Hepatocyte (in vitro differentiated cells): ENCODE results near the gene PPP4R1. TPM values are rescaled to one million over a fixed set of nuclear protein-coding genes. Genes with fewer than 3 reads are reported as not detected.

Experiments
- DNase-seq: peaks from one replicate; pipeline ENCODE4 v3.0.0-alpha.2; 2016; ENCODE audit warnings: low spot score
- H2AFZ ChIP-seq: fragments of 200-600 bp; sonication (generic); 2 replicates; pipeline ENCODE4 v1.6.0; 2016; ENCODE audit warnings: antibody characterized with exemption, mild to moderate bottlenecking
- H3K27ac ChIP-seq: fragments of 200-600 bp; sonication (generic); 2 replicates; pipeline ENCODE4 v1.5.1; 2016; ENCODE audit warnings: mild to moderate bottlenecking
- H3K27me3 ChIP-seq: fragments of 200-600 bp; sonication (generic); 2 replicates; pipeline ENCODE4 v1.6.1; 2016
- H3K36me3 ChIP-seq: fragments of 200-600 bp; sonication (generic); replicated peaks from 2 replicates; pipeline ENCODE4 v1.5.1; 2016; ENCODE audit warnings: low read depth; ENCODE audit not compliant: insufficient read depth
- H3K4me1 ChIP-seq: fragments of 200-600 bp; sonication (generic); 2 replicates; pipeline ENCODE4 v1.5.1; 2016; ENCODE audit warnings: mild to moderate bottlenecking, moderate library complexity; ENCODE audit not compliant: insufficient read depth
- H3K4me2 ChIP-seq: fragments of 200-600 bp; sonication (generic); 2 replicates; pipeline ENCODE4 v1.6.0; 2016
- H3K4me3 ChIP-seq: fragments of 200-600 bp; sonication (generic); 2 replicates; pipeline ENCODE4 v1.5.1; 2016; ENCODE audit warnings: mild to moderate bottlenecking
- H3K79me2 ChIP-seq: fragments of 200-600 bp; sonication (generic); 2 replicates; pipeline ENCODE4 v1.6.0; 2017; ENCODE audit warnings: mild to moderate bottlenecking
- H3K9me2 ChIP-seq: fragments of 200-600 bp; sonication (generic); replicated peaks from 2 replicates; pipeline ENCODE4 v1.6.0; 2017; ENCODE audit warnings: mild to moderate bottlenecking; ENCODE audit not compliant: insufficient read depth
- H3K9me3 ChIP-seq: fragments of 200-600 bp; sonication (generic); 2 replicates; pipeline ENCODE4 v1.5.1; 2016; ENCODE audit warnings: low read depth, mild to moderate bottlenecking
- H4K20me1 ChIP-seq: fragments of 200-600 bp; sonication (generic); 2 replicates; pipeline ENCODE4 v1.6.0; 2016; ENCODE audit warnings: mild to moderate bottlenecking; ENCODE audit not compliant: insufficient read depth, poor library complexity, severe bottlenecking
- CTCF ChIP-seq: fragments of 200-600 bp; sonication (generic); IDR thresholded peaks from 2 replicates; pipeline ENCODE4 v1.5.1; 2016; ENCODE audit warnings: antibody characterized with exemption, mild to moderate bottlenecking; ENCODE audit not compliant: poor library complexity
- EZH2 ChIP-seq: fragments of 200-600 bp; sonication (generic); IDR thresholded peaks from 2 replicates; pipeline ENCODE4 v1.6.1; 2016; ENCODE audit warnings: antibody characterized with exemption, mild to moderate bottlenecking, borderline replicate concordance
- EZH2phosphoT487 ChIP-seq: fragments of 200-600 bp; sonication (generic); IDR thresholded peaks from one replicate; pipeline ENCODE4 v1.6.1; 2018; ENCODE audit warnings: antibody characterized with exemption, mild to moderate bottlenecking, low read depth, moderate library complexity; ENCODE audit not compliant: unreplicated experiment, severe bottlenecking
- WGBS: methylation state at CpG from one replicate; pipeline ENCODE4 v1.1.6; 2016; ENCODE audit warnings: low lambda C conversion rate; ENCODE audit errors: missing lambda C conversion rate; 5-methylcytosine and 5-hydroxymethylcytosine counted together
- polyA plus RNA-seq: library from polyadenylated mRNA; unstranded; fragments of >200 nt; fragmentation: Nextera tagmentation; extraction: Ambion mirVana; gene quantifications from 2 replicates; pipeline ENCODE4 v1.2.1, GENCODE V29; 2016
- total RNA-seq: library from RNA; depleted of rRNA; stranded (reverse); fragments of >200 nt; gene quantifications from 2 replicates; pipeline ENCODE4 v1.2.3, GENCODE V29; 2014

The PPP4R1 gene
- total and polyA plus RNA-seq, 2 experiments from 2014 or later: 34.5 to 93.6 TPM

- no peak for TF ChIP-seq EZH2phosphoT487
- TF ChIP-seq EZH2: no peak
- no peak for TF ChIP-seq CTCF
- H3K4me1 ChIP-seq: no peaks in the 10 kb centered on the region
- 84% methylated on average over 5 of the region's 5 CpGs for WGBS
These were observed 39.0 kb upstream of the PPP4R1 start for GRCh38 chr18:9653390-9653789.

GRCh38 chr18:9649164-9649540, 34.8 kb upstream of the PPP4R1 start:
- no peaks in the 10 kb centered on the region for H4K20me1 ChIP-seq
- no peak overlapping the region for H3K4me3 ChIP-seq
- WGBS: 95% methylated on average over 3 of the region's 3 CpGs
- no peaks in the 10 kb centered on the region for H3K79me2 ChIP-seq
- no peak overlapping the region for H2AFZ ChIP-seq
- no peak overlapping the region for H3K27ac ChIP-seq
- H3K9me2 ChIP-seq: no peaks in the 10 kb centered on the region
- TF ChIP-seq EZH2: no peak
- no peak for TF ChIP-seq CTCF
- no peak for TF ChIP-seq EZH2phosphoT487
- H3K27me3 ChIP-seq: no peaks in the 10 kb centered on the region
- DNase-seq: no peak
- no peaks in the 10 kb centered on the region for H3K9me3 ChIP-seq
- H3K4me2 ChIP-seq: no peak overlapping the region
- no peaks in the 10 kb centered on the region for H3K4me1 ChIP-seq
- no peaks in the 10 kb centered on the region for H3K36me3 ChIP-seq

More at GRCh38 chr18:9653390-9653789, 39.0 kb upstream of the PPP4R1 start:
- Histone ChIP-seq H3K36me3 (no peaks in the 10 kb centered on the region), H3K9me3 (no peaks in the 10 kb centered on the region), H4K20me1 (no peaks in the 10 kb centered on the region), H3K27ac (no peak overlapping the region), H3K4me2 (no peak overlapping the region), H2AFZ (no peak overlapping the region), H3K79me2 (no peaks in the 10 kb centered on the region), H3K9me2 (no peaks in the 10 kb centered on the region), H3K27me3 (no peaks in the 10 kb centered on the region), H3K4me3 (no peak overlapping the region)
- DNase-seq: no peak

- H3K4me2 ChIP-seq: no peak overlapping the region
- H3K79me2 ChIP-seq: no peaks in the 10 kb centered on the region
- no peak overlapping the region for H3K27ac ChIP-seq
- no peak overlapping the region for H3K4me3 ChIP-seq
- no peaks in the 10 kb centered on the region for H3K9me3 ChIP-seq
- H2AFZ ChIP-seq: no peak overlapping the region
- no peaks in the 10 kb centered on the region for H3K9me2 ChIP-seq
- 96% methylated on average over 7 of the region's 7 CpGs for WGBS
- H3K36me3 ChIP-seq: no peaks in the 10 kb centered on the region
- no peak for DNase-seq
- H4K20me1 ChIP-seq: no peaks in the 10 kb centered on the region
- H3K4me1 ChIP-seq: no peaks in the 10 kb centered on the region
- H3K27me3 ChIP-seq: no peaks in the 10 kb centered on the region
- TF ChIP-seq EZH2 (no peak), EZH2phosphoT487 (no peak), CTCF (no peak)
These were observed 34.2 kb upstream of the PPP4R1 start for GRCh38 chr18:9648431-9649163.
